ENCODE data around the gene RFLNA.

The RFLNA gene

DNA sequence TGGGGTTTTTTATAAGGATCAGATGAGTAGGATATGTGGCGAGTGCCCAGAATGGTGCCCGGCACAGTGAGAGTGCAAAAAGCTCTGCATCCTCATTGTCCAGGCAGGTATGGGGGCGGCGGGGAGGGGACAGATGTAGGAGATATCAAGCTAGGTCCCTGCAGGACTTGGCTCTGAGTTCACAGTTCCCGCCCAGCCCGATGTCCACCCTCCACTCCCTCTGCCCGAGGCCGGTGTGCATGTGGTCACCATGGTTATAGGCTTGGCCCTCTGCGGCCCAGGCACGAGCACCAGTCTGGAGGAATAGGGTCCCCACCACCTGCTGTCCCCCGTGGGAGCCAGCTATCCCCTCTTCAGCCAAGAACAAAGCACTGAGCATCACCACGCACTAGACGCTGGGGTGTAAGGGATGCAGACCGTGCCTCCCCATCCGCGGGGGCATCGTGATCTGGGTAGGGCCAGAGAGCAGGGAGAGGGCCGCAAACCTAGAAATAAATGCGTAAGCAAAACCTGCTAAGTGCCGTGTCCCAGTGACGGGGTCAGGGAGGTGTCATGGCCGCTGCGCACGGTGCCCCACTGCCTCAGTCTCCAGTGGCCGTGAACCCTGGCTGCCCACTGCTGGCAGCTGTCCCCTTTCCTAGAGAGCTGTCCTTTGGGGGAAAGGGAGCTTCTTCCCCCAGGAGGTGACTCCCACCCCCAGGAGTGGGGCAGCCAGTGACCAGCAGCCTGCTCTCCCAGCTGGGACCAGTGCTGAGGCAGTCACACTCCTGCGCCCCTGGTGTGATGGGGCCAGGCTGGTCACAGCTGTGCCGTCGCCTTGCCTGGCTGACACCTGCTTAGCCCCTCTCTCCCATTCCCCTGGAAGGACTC, 12.0 kb downstream of the RFLNA start:
- no peak for TF ChIP-seq CTCF (IDR thresholded peaks at IDR 0.05; ENCODE audit: control insufficient read depth, insufficient read depth, low read depth, low read length, missing control alignments)
- DNase-seq (ENCODE audit: low read depth) = no peak
- H3K4me3 ChIP-seq (ENCODE audit: control insufficient read depth, low read depth, low read length) = no peak overlapping the region

GRCh38 chr12:124307556-124307825, 12.6 kb downstream of the RFLNA start:
- no peak overlapping the region for H3K4me3 ChIP-seq (ENCODE audit: control insufficient read depth, low read depth, low read length)
- DNase-seq (ENCODE audit: low read depth) = no peak
- no peak for TF ChIP-seq CTCF (IDR thresholded peaks at IDR 0.05; ENCODE audit: control insufficient read depth, insufficient read depth, low read depth, low read length, missing control alignments)

DNA sequence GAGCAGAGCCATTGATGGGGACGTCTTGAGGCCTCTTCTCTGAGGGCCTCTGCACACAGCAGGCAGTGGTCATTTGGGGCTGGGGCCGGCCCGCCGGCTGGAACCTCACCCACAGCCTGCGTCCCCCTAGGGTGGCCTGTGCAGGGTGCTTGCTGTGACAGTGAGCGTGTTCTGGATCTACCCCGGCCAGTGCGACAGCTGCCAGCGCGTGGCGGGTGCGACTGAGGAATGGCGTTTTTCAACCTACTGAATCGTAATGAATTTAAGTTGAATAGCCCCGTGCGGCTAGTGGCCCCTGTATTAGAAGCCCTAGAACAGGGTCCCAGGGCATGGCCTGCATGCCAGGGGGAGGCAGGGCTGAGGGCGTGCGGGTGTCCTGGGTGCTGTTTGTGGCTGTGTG, 13.8 kb downstream of the RFLNA start:
- DNase-seq (ENCODE audit: low read depth) = no peak
- no peak overlapping the region for H3K4me3 ChIP-seq (ENCODE audit: control insufficient read depth, low read depth, low read length)
- no peak for TF ChIP-seq CTCF (IDR thresholded peaks at IDR 0.05; ENCODE audit: control insufficient read depth, insufficient read depth, low read depth, low read length, missing control alignments)

DNA sequence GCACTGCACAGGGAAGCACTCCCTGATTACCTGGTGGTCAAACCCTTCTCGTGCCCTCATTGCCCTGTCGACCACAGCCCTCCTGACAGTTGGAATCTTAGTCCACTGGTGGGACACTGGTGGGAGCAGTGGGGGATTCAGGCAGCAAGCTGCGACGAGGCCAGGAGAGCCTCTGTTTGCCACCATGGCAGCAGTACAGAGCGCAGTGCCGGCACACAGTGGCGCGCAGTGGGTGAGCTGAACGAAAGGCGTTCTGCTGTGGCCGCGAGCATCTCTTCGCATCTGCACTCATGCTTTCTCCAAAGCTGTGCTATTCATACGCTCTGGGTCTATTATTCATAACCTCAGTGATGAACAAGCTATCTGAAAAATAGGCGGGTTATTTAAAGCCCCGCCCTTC, 14.3 kb downstream of the RFLNA start:
- TF ChIP-seq CTCF (IDR thresholded peaks at IDR 0.05; ENCODE audit: control insufficient read depth, insufficient read depth, low read depth, low read length, missing control alignments) = no peak
- DNase-seq (ENCODE audit: low read depth) = no peak
- no peak overlapping the region for H3K4me3 ChIP-seq (ENCODE audit: control insufficient read depth, low read depth, low read length)

DNA sequence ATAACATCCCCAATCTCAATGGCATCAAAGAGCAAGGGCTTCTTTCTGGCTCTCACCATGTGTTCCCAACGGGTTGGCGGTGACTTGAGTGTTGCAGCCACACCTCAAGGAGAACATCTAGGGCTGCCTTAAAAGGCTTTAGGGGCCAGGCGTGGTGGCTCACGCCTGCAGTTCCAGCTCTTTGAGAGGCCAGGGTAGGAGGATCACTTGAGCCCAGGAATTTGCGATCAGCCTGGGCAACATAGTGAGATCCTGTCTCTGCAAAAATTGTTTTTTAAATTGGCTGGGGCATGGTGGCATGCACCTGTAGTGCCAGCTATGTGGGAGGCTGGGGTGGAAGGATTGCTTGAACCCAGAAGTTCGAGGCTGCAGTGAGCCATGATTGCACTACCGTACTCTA, 14.9 kb downstream of the RFLNA start:
- TF ChIP-seq CTCF (IDR thresholded peaks at IDR 0.05; ENCODE audit: control insufficient read depth, insufficient read depth, low read depth, low read length, missing control alignments) = no peak
- no peak for DNase-seq (ENCODE audit: low read depth)
- no peak overlapping the region for H3K4me3 ChIP-seq (ENCODE audit: control insufficient read depth, low read depth, low read length)

- no peak for DNase-seq (ENCODE audit: low read depth)
- TF ChIP-seq CTCF (IDR thresholded peaks at IDR 0.05; ENCODE audit: control insufficient read depth, insufficient read depth, low read depth, low read length, missing control alignments) = no peak
- no peak overlapping the region for H3K4me3 ChIP-seq (ENCODE audit: control insufficient read depth, low read depth, low read length)
Observed at GRCh38 chr12:124310178-124310577, 15.3 kb downstream of the RFLNA start.

All from AG09309 (cell line).